Measurements from ENCODE around the gene ENG.
"Not testable (repeated sequence)": the region's sequence is repeated elsewhere in the genome, so short reads cannot be mapped to it uniquely, and the experiment has no call there.

Gene ENG

GRCh38 chr9:127878652-127879390 is 24.4 kb upstream of the ENG start:
- DNase-seq (ENCODE audit: low read depth in 2 of 2), result no peak

- DNase-seq (ENCODE audit: low read depth in 2 of 2), result no peak
Measured at GRCh38 chr9:127878001-127878651, 23.7 kb upstream of the ENG start.

- no peak for DNase-seq (ENCODE audit: low read depth in 2 of 2)
Measured at GRCh38 chr9:127877566-127877998, 23.1 kb upstream of the ENG start, which contains the start of gene AK1. Gene AK1, minus strand, starts transcription at chr9:127877675. Its CDS starts 3,058 bp downstream, at chr9:127874617.

GRCh38 chr9:127876764-127877562 is 22.5 kb upstream of the ENG start:
- no peak for DNase-seq (ENCODE audit: low read depth in 2 of 2)

GRCh38 chr9:127876026-127876763 is 21.7 kb upstream of the ENG start:
- DNase-seq (ENCODE audit: low read depth in 2 of 2), result no peak

- peak in 1 of 2 experiments; percentile 31 for DNase-seq (ENCODE audit: low read depth in 2 of 2)
Measured at GRCh38 chr9:127875306-127875966, 21.0 kb upstream of the ENG start.

GRCh38 chr9:127874301-127875221 is 20.1 kb upstream of the ENG start:
- no peak for DNase-seq (ENCODE audit: low read depth in 2 of 2)

- DNase-seq (ENCODE audit: low read depth in 2 of 2), result no peak
Measured at GRCh38 chr9:127873886-127874285, 19.4 kb upstream of the ENG start.

- no peak for DNase-seq (ENCODE audit: low read depth in 2 of 2)
Measured at GRCh38 chr9:127873223-127873691, 18.8 kb upstream of the ENG start.

- DNase-seq (ENCODE audit: low read depth in 2 of 2), result no peak
Measured at GRCh38 chr9:127872369-127873222, 18.1 kb upstream of the ENG start.

GRCh38 chr9:127871531-127871930 is 17.1 kb upstream of the ENG start:
- DNase-seq (ENCODE audit: low read depth in 2 of 2), result no peak

GRCh38 chr9:127870887-127871286 is 16.4 kb upstream of the ENG start:
- DNase-seq (ENCODE audit: low read depth in 2 of 2), result no peak

- DNase-seq (ENCODE audit: low read depth in 2 of 2), result not testable (repeated sequence)
Measured at GRCh38 chr9:127870153-127870491, 15.7 kb upstream of the ENG start.

- DNase-seq (ENCODE audit: low read depth in 2 of 2), result peak; percentile 27 to 33
Measured at GRCh38 chr9:127869310-127870152, 15.1 kb upstream of the ENG start.

- DNase-seq (ENCODE audit: low read depth in 2 of 2), result no peak
Measured at GRCh38 chr9:127868278-127868902, 13.9 kb upstream of the ENG start.

GRCh38 chr9:127867356-127868277 is 13.2 kb upstream of the ENG start:
- DNase-seq (ENCODE audit: low read depth in 2 of 2), result no peak

- DNase-seq (ENCODE audit: low read depth in 2 of 2), result no peak
Measured at GRCh38 chr9:127866535-127866934, 12.1 kb upstream of the ENG start.
